ENCODE data around the gene P2RY10.

GRCh38 chrX:78945186-78945912 is at the start of gene P2RY10:
- TF ChIP-seq CTCF (IDR thresholded peaks at IDR 0.05) (no peak), POLR2AphosphoS5 (IDR thresholded peaks at IDR 0.05) (no peak)

Data from esophagus muscularis mucosa (tissue), 3 donors.